A673 (cell line): ENCODE measurements around the gene IL17A.

Source experiments
- CTCF ChIP-seq: fragments of 300-800, 200-600 bp; sonication (generic); conservative IDR thresholded peaks from 2 replicates; pipeline ENCODE4 v1.5.1; 2017; ENCODE audit warnings: low read depth, mild to moderate bottlenecking, antibody characterized with exemption, low read length, moderate library complexity, mixed read lengths
- EZH2 ChIP-seq: fragments of 200-600 bp; sonication (generic); IDR thresholded peaks from 2 replicates; pipeline ENCODE4 v1.6.1; 2017; ENCODE audit warnings: borderline replicate concordance, low read depth, mild to moderate bottlenecking, mixed read lengths, antibody characterized with exemption, low read length; ENCODE audit not compliant: poor library complexity, severe bottlenecking

GRCh38 chr6:52176550-52176949, 9.6 kb upstream of the IL17A start:
- TF ChIP-seq CTCF: no peak
- no peak for TF ChIP-seq EZH2
